ENCODE data around the gene HHIPL1.

- no peak for TF ChIP-seq EZH2phosphoT487 (IDR thresholded peaks at IDR 0.05; ENCODE audit: low read depth, severe bottlenecking, unreplicated experiment)
- no peak for TF ChIP-seq CTCF (IDR thresholded peaks at IDR 0.05; ENCODE audit: poor library complexity)
Observed at GRCh38 chr14:99635116-99635515, 9.8 kb upstream of the HHIPL1 start.
